Measurements from ENCODE around the gene KANSL1. TPM values are rescaled to one million over a fixed set of nuclear protein-coding genes. Genes with fewer than 3 reads are reported as not detected.

Gene KANSL1
- total RNA-seq, 1 donor from 2014 or later, result 61.4 TPM

- Mint-ChIP-seq H3K4me3 (ENCODE audit: unreplicated experiment) (no peak overlapping the region), H3K27ac (ENCODE audit: unreplicated experiment) (peak overlapping the region; percentile 63), H3K27me3 (ENCODE audit: low read depth) (no peaks in the 10 kb centered on the region), H3K4me1 (ENCODE audit: low read depth) (peaks cover 58% of the 10 kb centered on the region), H3K36me3 (ENCODE audit: low read depth) (no peaks in the 10 kb centered on the region), H3K9me3 (ENCODE audit: low read depth) (no peaks in the 10 kb centered on the region)
- TF ChIP-seq CTCF (IDR thresholded peaks at IDR 0.05), result no peak
- no peak for DNase-seq (ENCODE audit: low spot score)
Measured at GRCh38 chr17:46121165-46121764, 72.0 kb downstream of the KANSL1 start.

- TF ChIP-seq CTCF (IDR thresholded peaks at IDR 0.05), result no peak
- no peak for DNase-seq (ENCODE audit: low spot score)
- Mint-ChIP-seq H3K36me3 (ENCODE audit: low read depth) (no peaks in the 10 kb centered on the region), H3K27me3 (ENCODE audit: low read depth) (no peaks in the 10 kb centered on the region), H3K9me3 (ENCODE audit: low read depth) (no peaks in the 10 kb centered on the region), H3K4me3 (ENCODE audit: unreplicated experiment) (no peak overlapping the region), H3K4me1 (ENCODE audit: low read depth) (peaks cover 64% of the 10 kb centered on the region), H3K27ac (ENCODE audit: unreplicated experiment) (peak overlapping the region; percentile 63)
Measured at GRCh38 chr17:46120537-46120936, 72.7 kb downstream of the KANSL1 start.

GRCh38 chr17:46120078-46120477 is 73.2 kb downstream of the KANSL1 start:
- TF ChIP-seq CTCF (IDR thresholded peaks at IDR 0.05), result no peak
- no peaks in the 10 kb centered on the region for H3K36me3 Mint-ChIP-seq (ENCODE audit: low read depth)
- no peaks in the 10 kb centered on the region for H3K27me3 Mint-ChIP-seq (ENCODE audit: low read depth)
- peaks cover 69% of the 10 kb centered on the region for H3K4me1 Mint-ChIP-seq (ENCODE audit: low read depth)
- peak overlapping the region; percentile 2 for H3K27ac Mint-ChIP-seq (ENCODE audit: unreplicated experiment)
- no peak for DNase-seq (ENCODE audit: low spot score)
- H3K4me3 Mint-ChIP-seq (ENCODE audit: unreplicated experiment), result no peak overlapping the region
- H3K9me3 Mint-ChIP-seq (ENCODE audit: low read depth), result no peaks in the 10 kb centered on the region

- Mint-ChIP-seq H3K27ac (ENCODE audit: unreplicated experiment) (no peak overlapping the region), H3K9me3 (ENCODE audit: low read depth) (no peaks in the 10 kb centered on the region), H3K4me1 (ENCODE audit: low read depth) (peaks cover 73% of the 10 kb centered on the region)
Measured at GRCh38 chr17:46118964-46119363, 74.3 kb downstream of the KANSL1 start.

More at GRCh38 chr17:46118964-46119363, 74.3 kb downstream of the KANSL1 start:
- DNase-seq (ENCODE audit: low spot score), result no peak
- no peak for TF ChIP-seq CTCF (IDR thresholded peaks at IDR 0.05)
- no peaks in the 10 kb centered on the region for H3K36me3 Mint-ChIP-seq (ENCODE audit: low read depth)
- H3K27me3 Mint-ChIP-seq (ENCODE audit: low read depth), result no peaks in the 10 kb centered on the region
- no peak overlapping the region for H3K4me3 Mint-ChIP-seq (ENCODE audit: unreplicated experiment)
